ENCODE measurements around the gene RNASEL.

GRCh38 chr1:182617014-182617429, 28.0 kb upstream of the RNASEL start:
- TF ChIP-seq POLR2A (IDR thresholded peaks at IDR 0.05) = no peak
- TF ChIP-seq CTCF (IDR thresholded peaks at IDR 0.05) = no peak

Measured in lower leg skin (tissue), 3 donors.